Endothelial cell of umbilical vein (primary cell): Measurements from ENCODE around the gene KLLN. TPM values are rescaled to one million over a fixed set of nuclear protein-coding genes. Genes with fewer than 3 reads are reported as not detected.
A peak's percentile ranks its signal among the peaks of the same experiment; 100 is the strongest.

ENCODE experiments used
- BruUV-seq: library from RNA; stranded (reverse); fragments of 400-500 nt; replicated peaks from 2 replicates; lab custom pipeline; 2021; lab: Mats Ljungman, UMichigan
- CTCF ChIA-PET: fragments of 300-600, 350-600 bp; sonication (Branson Sonifier 250); formaldehyde crosslinking; loops from one replicate; lab custom pipeline; 2021; ENCODE audit warnings: antibody characterized with exemption, inconsistent platforms; lab: Charles Lee
- POLR2A ChIA-PET: fragments of 300-600, 350-600 bp; sonication (Branson Sonifier 250); formaldehyde crosslinking; loops from one replicate; lab custom pipeline; 2021; ENCODE audit warnings: antibody characterized with exemption, inconsistent platforms; lab: Charles Lee
- DNase-seq: peaks from one replicate; pipeline ENCODE4 v3.0.0-alpha.2; 2011; ENCODE audit warnings: low read depth, low spot score
- FAIRE-seq: peaks from 2 replicates; lab custom pipeline; 2011; peaks lifted over from hg19 to GRCh38; lab: Jason Lieb, UNC
- H2AFZ ChIP-seq: 2 replicates; pipeline ENCODE4 v1.6.0; 2012; ENCODE audit warnings: low read depth, low read length, control low read depth, inconsistent platforms
- H3K27ac ChIP-seq: 2 replicates; pipeline ENCODE4 v1.5.1; 2011; ENCODE audit warnings: low read depth, mild to moderate bottlenecking, control low read depth, low read length, moderate library complexity; ENCODE audit not compliant: insufficient read depth
- H3K27me3 ChIP-seq, 2 experiments: 2 replicates each; pipeline versions ENCODE4 v1.6.0 to v1.6.1; 2011; ENCODE audit warnings: low read length in 2 of 2, mixed read lengths in 1 of 2; ENCODE audit not compliant: control insufficient read depth in 2 of 2, insufficient read depth in 2 of 2
- H3K36me3 ChIP-seq, 2 experiments: 2 replicates in 1 of 2; 3 replicates in 1 of 2; pipeline ENCODE4 v1.5.1; 2011; ENCODE audit warnings: low read length in 2 of 2, mild to moderate bottlenecking in 1 of 2, moderate library complexity in 1 of 2; ENCODE audit not compliant: control insufficient read depth in 2 of 2, insufficient read depth in 2 of 2; ENCODE audit errors: extremely low read depth in 1 of 2
- H3K4me1 ChIP-seq: 3 replicates; pipeline ENCODE4 v1.5.1; 2011; ENCODE audit warnings: mild to moderate bottlenecking, low read length; ENCODE audit not compliant: control insufficient read depth, insufficient read depth; ENCODE audit errors: extremely low read depth
- H3K4me2 ChIP-seq: 2 replicates; pipeline ENCODE4 v1.6.1; 2011; ENCODE audit warnings: low read length, control low read depth, mixed read lengths; ENCODE audit not compliant: insufficient read depth
- H3K4me3 ChIP-seq, 3 experiments: fragments of 200-600 bp in 1 of 3; sonication (generic), shearing (Covaris generic) in 1 of 3; replicated peaks in 1 of 3; 2 replicates each; pipeline ENCODE4 v1.5.1; 2011 to 2016; ENCODE audit warnings: control low read depth in 3 of 3, low read length in 3 of 3, mild to moderate bottlenecking in 2 of 3, inconsistent platforms in 1 of 3, low read depth in 1 of 3, moderate library complexity in 1 of 3; ENCODE audit not compliant: insufficient read depth in 1 of 3
- H3K79me2 ChIP-seq: 2 replicates; pipeline ENCODE4 v1.6.0; 2012; ENCODE audit warnings: low read length, inconsistent platforms; ENCODE audit not compliant: control insufficient read depth, insufficient read depth
- H3K9ac ChIP-seq: replicated peaks from 2 replicates; pipeline ENCODE3; 2011; ENCODE audit warnings: low read length, control low read depth; ENCODE audit not compliant: insufficient read depth; ENCODE audit errors: extremely low read depth
- H3K9me1 ChIP-seq: replicated peaks from 3 replicates; pipeline ENCODE4 v1.6.0; 2011; ENCODE audit warnings: mild to moderate bottlenecking, low read length; ENCODE audit not compliant: control insufficient read depth, insufficient read depth; ENCODE audit errors: extremely low read depth
- H3K9me3 ChIP-seq: replicated peaks from 2 replicates; pipeline ENCODE4 v1.5.1; 2012; ENCODE audit warnings: low read length, inconsistent platforms; ENCODE audit not compliant: control insufficient read depth, insufficient read depth
- H4K20me1 ChIP-seq: replicated peaks from 2 replicates; pipeline ENCODE3; 2011; ENCODE audit warnings: mild to moderate bottlenecking, low read length; ENCODE audit not compliant: control insufficient read depth, insufficient read depth; ENCODE audit errors: extremely low read depth
- dilution Hi-C: fragments of 300-500 bp; cut with MboI; formaldehyde crosslinking; loops from one replicate; pipeline ENCODE4 v1.15.0; 2019; ENCODE audit warnings: low sequenced_read_pairs; ENCODE audit not compliant: extremely low pct_ligation_motif_present
- intact Hi-C: fragments of 100-400 bp; cut with micrococcal nuclease; formaldehyde crosslinking; loops from one replicate; pipeline ENCODE4 v1.10.0; 2022
- polyA plus RNA-seq, 4 experiments: library from polyadenylated mRNA; depleted of rRNA in 3 of 4; stranded (reverse) in 3 of 4; unstranded in 1 of 4; fragments of >200 nt; gene quantifications; 2 replicates each; pipeline versions ENCODE4 v1.2.1 to v1.2.3, GENCODE V29; 2011 to 2012; ENCODE audit warnings: missing spikeins in 1 of 4
- total RNA-seq: library from RNA; stranded (reverse); gene quantifications from 2 replicates; pipeline ENCODE4 v1.2.3, GENCODE V29; 2021
- TF ChIP-seq, protein P1 (sequence below), 2 donors: IDR thresholded peaks; 1 replicate in 1 of 2; 2 replicates in 1 of 2; pipeline ENCODE4 v1.5.1; 2011; ENCODE audit warnings: low read length in 2 of 2, mild to moderate bottlenecking in 2 of 2, moderate library complexity in 2 of 2, control low read depth in 1 of 2, inconsistent platforms in 1 of 2, low read depth in 1 of 2; ENCODE audit not compliant: insufficient read depth in 1 of 2; ENCODE audit errors: extremely low read depth in 1 of 2
- TF ChIP-seq, protein P2 (sequence below): IDR thresholded peaks from 2 replicates; pipeline ENCODE4 v1.6.1; 2011; ENCODE audit not compliant: insufficient read depth, insufficient read length

The KLLN gene
- total and polyA plus RNA-seq, 2 donors (not counting 3 experiments of a cell fraction or from before 2014, with no cell fraction given) = 0.14 to 0.31 TPM

DNA sequence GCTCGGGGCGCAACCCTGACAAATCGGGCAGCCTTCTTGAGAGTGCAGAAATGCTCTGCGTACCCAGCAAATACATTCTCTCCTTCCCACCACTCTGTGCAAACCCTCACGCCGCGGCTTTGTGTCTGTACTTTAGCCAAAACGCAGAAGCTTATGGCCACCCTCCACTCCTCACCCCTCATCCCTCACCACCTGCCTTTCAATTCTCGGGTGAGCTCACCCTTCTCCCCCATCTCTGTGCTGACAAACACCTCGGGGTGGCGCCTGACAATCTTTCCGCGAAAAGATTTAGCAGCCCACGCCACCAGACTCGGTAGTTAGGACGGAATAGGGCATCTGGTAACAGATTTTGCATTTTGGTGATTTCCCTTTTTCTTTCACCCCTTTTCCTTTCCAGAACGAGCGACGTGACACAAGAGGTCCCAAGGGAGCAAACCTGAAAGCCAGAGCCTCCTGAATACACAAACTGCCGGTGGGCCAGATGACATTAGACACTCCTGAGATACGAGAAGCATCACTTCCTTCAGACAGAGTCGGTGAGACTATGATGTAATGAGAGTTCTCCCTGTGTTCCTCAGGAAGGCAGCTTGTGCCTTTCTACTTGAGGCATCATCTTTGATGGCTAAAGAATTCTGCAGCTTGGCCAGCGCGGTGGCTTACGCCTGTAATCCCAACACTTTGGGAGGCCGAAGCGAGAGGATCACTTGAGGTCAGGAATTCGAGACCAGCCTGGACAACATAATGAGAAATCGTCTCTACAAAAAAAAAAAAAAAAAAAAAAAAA lies 44.6 kb downstream of the KLLN start:
- intact Hi-C loops = loop anchor here (1.0 to 2.0 kb wide), 4 partner anchors 44 to 571 kb away; no protein-coding TSS in a partner anchor
- Histone ChIP-seq H3K9me3 (no peaks in the 10 kb centered on the region), H4K20me1 (no peaks in the 10 kb centered on the region), H3K4me1 (peaks cover 22% of the 10 kb centered on the region), H3K9ac (peak overlapping the region; percentile 76), H3K79me2 (peaks cover 34% of the 10 kb centered on the region), H2AFZ (peak overlapping the region; percentile 92), H3K4me3 (peak overlapping the region; percentile 61 to 88 (median 78)), H3K27ac (no peak overlapping the region), H3K4me2 (peak overlapping the region; percentile 93), H3K27me3 (no peaks in the 10 kb centered on the region), H3K9me1 (no peaks in the 10 kb centered on the region), H3K36me3 (peaks cover 0 to 2% of the 10 kb centered on the region in 2 experiments)
- TF ChIP-seq, protein P1, sequence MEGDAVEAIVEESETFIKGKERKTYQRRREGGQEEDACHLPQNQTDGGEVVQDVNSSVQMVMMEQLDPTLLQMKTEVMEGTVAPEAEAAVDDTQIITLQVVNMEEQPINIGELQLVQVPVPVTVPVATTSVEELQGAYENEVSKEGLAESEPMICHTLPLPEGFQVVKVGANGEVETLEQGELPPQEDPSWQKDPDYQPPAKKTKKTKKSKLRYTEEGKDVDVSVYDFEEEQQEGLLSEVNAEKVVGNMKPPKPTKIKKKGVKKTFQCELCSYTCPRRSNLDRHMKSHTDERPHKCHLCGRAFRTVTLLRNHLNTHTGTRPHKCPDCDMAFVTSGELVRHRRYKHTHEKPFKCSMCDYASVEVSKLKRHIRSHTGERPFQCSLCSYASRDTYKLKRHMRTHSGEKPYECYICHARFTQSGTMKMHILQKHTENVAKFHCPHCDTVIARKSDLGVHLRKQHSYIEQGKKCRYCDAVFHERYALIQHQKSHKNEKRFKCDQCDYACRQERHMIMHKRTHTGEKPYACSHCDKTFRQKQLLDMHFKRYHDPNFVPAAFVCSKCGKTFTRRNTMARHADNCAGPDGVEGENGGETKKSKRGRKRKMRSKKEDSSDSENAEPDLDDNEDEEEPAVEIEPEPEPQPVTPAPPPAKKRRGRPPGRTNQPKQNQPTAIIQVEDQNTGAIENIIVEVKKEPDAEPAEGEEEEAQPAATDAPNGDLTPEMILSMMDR (IDR thresholded peaks at IDR 0.05; ENCODE audit: extremely low read depth in 1 of 2, insufficient read depth in 1 of 2, low read depth in 1 of 2, low read length in 2 of 2) = peak in 1 of 2 donors; percentile 4
- TF ChIP-seq, protein P2, sequence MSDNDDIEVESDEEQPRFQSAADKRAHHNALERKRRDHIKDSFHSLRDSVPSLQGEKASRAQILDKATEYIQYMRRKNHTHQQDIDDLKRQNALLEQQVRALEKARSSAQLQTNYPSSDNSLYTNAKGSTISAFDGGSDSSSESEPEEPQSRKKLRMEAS = no peak
- FAIRE-seq (no peak), DNase-seq (peak; percentile 26)
- POLR2A ChIA-PET = no interaction called here
- CTCF ChIA-PET = interaction anchor here (0.7 to 1.7 kb wide), 6 partner anchors 10 to 571 kb away, joined by 3 to 6 read pairs (median 4); partner anchors contain the start of genes KLLN and PTEN
- dilution Hi-C loops = no loop called here
- TSS peak; percentile 14 for BruUV-seq
